ENCODE results near the gene IREB2.

DNA sequence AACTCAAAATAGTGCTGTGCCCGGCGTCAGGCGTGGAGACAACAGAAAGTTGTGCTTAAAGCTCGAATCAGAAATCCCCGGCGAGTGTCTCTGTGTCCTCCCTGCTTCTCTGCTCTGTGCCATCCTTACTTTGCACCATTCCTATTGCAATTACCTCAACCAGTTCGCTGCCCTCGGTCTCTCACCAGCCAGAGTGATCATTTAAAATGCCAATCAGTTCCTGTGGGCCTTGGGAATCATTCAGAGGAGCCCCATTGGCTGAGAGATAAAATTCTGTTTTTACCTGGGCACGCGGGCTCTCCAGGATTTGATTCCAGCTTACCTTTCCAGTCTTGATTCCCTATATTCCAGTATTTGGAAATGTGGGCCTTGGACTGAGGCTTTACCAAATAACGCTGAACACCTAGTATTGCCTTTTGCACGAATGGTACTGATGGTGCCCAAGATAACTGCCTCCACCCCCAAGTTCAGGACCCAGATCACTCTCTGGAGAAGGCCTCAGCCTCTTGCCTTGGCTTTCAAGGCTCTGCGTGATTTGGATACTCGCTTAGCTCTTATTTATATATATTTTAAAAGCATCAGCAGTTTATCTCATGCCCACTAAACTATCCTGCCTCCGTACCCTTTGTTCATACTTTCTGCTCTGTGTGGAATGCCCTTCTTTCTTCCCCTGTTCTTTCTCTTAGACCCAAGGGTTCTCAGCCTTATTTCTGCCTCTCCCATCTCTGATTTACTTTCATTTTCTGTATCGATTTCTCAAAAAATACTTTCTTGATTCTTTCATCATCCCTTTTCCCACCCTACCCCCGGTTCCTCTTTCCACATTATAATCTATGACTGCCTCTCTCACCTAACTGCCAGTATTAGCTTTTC, 103.1 kb downstream of the IREB2 start:
- TF ChIP-seq CTCF (IDR thresholded peaks at IDR 0.05) = no peak
- TF ChIP-seq EP300 (IDR thresholded peaks at IDR 0.05) = no peak
- no peak for TF ChIP-seq POLR2A (IDR thresholded peaks at IDR 0.05)
- no peak for TF ChIP-seq POLR2AphosphoS5 (IDR thresholded peaks at IDR 0.05)

Data from suprapubic skin (tissue), 4 donors.